GM12864 (cell line): Measurements from ENCODE around the gene MAPKAP1.

Experiments
- DNase-seq: peaks from one replicate; pipeline ENCODE4 v3.0.0-alpha.2; 2011; ENCODE audit warnings: low read depth
- H3K4me3 ChIP-seq: 2 replicates; pipeline ENCODE4 v1.5.1; 2011; ENCODE audit warnings: mild to moderate bottlenecking, low read depth, low read length, control low read depth
- TF ChIP-seq, protein P1 (sequence below): IDR thresholded peaks from 2 replicates; pipeline ENCODE4 v1.5.1; 2011; ENCODE audit warnings: low read depth, mild to moderate bottlenecking, moderate library complexity, low read length, control low read depth, inconsistent platforms; ENCODE audit errors: missing control alignments

MAPKAP1 gene

GRCh38 chr9:125425901-125426515, 281.0 kb downstream of the MAPKAP1 start:
- H3K4me3 ChIP-seq = no peak overlapping the region
- TF ChIP-seq, protein P1, sequence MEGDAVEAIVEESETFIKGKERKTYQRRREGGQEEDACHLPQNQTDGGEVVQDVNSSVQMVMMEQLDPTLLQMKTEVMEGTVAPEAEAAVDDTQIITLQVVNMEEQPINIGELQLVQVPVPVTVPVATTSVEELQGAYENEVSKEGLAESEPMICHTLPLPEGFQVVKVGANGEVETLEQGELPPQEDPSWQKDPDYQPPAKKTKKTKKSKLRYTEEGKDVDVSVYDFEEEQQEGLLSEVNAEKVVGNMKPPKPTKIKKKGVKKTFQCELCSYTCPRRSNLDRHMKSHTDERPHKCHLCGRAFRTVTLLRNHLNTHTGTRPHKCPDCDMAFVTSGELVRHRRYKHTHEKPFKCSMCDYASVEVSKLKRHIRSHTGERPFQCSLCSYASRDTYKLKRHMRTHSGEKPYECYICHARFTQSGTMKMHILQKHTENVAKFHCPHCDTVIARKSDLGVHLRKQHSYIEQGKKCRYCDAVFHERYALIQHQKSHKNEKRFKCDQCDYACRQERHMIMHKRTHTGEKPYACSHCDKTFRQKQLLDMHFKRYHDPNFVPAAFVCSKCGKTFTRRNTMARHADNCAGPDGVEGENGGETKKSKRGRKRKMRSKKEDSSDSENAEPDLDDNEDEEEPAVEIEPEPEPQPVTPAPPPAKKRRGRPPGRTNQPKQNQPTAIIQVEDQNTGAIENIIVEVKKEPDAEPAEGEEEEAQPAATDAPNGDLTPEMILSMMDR = no peak
- no peak for DNase-seq

DNA sequence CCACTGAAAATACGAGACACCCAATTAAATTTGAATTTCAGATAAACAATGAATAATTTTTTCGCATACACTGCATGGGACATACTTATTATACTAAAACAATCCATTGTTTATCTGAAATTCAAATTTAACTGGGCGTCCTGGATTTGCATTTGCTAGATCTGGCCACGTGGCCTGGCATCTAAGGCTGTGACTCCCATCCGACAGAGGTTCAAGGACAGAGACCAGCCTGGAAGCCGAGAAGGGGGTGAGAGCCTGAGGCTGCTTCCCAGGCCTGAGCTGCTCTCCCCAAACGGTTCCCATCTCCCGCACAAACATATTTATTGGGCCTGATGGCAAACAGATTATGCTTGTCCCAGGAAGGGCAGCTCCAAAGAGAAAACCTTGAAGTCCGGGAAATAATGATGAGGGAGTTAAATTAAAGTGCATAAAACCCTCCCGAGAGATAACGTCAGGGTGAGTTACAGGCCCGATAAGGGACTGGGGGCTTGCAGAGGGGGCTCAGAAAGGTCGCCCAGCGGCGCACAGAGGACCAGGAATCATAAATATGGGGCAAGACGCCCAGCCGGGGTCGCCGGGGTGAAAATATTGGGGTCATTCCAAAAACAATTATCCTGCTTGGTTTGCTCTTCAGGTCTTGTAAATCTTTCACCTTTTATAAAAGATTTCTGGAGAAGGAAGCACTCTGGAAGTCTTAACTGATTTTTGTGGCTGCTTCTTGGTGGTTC, 281.7 kb downstream of the MAPKAP1 start:
- TF ChIP-seq, protein P1 = no peak
- DNase-seq = no peak
- no peak overlapping the region for H3K4me3 ChIP-seq

- no peak for DNase-seq
- no peak overlapping the region for H3K4me3 ChIP-seq
- TF ChIP-seq, protein P1 = no peak
Observed at GRCh38 chr9:125423964-125424363, 283.0 kb downstream of the MAPKAP1 start.

GRCh38 chr9:125422853-125423252, 284.2 kb downstream of the MAPKAP1 start:
- DNase-seq = no peak
- TF ChIP-seq, protein P1 = no peak

GRCh38 chr9:125421591-125422181, 285.3 kb downstream of the MAPKAP1 start:
- DNase-seq = no peak
- TF ChIP-seq, protein P1 = no peak
- H3K4me3 ChIP-seq = no peak overlapping the region

More at GRCh38 chr9:125422853-125423252, 284.2 kb downstream of the MAPKAP1 start:
- H3K4me3 ChIP-seq = no peak overlapping the region

- DNase-seq = no peak
- H3K4me3 ChIP-seq = no peak overlapping the region
- TF ChIP-seq, protein P1 = no peak
Observed at GRCh38 chr9:125421166-125421565, 285.8 kb downstream of the MAPKAP1 start.
